ENCODE data around the gene MS4A4A. TPM values are rescaled to one million over a fixed set of nuclear protein-coding genes. Genes with fewer than 3 reads are reported as not detected.
A peak's percentile ranks its signal among the peaks of the same experiment; 100 is the strongest.
"Not testable (repeated sequence)": the region's sequence is repeated elsewhere in the genome, so short reads cannot be mapped to it uniquely, and the experiment has no call there.

Gene MS4A4A
- 10 to 100 TPM; 26.4 to 43.9 TPM for total RNA-seq
- long read RNA-seq, partial matches to known transcripts = 0 of 5 reads
- long read RNA-seq, other reads (novel, unspliced or antisense) = 0 of 5 reads

GRCh38 chr11:60280412-60280811 lies at the start of gene MS4A4A:
Gene MS4A4A, plus strand, starts transcription at chr11:60280666. Its CDS starts 10 bp downstream, at chr11:60280676.
- DNase-seq (no peak), ATAC-seq (peak; percentile 65 to 88)
- intact Hi-C loops (cut with DNase I) = no loop called here

- ATAC-seq (no peak), DNase-seq (no peak)
- intact Hi-C loops (cut with DNase I) = no loop called here
These were observed 49.8 kb upstream of the MS4A4A start for GRCh38 chr11:60230681-60231080.

GRCh38 chr11:60235321-60235720 lies 45.1 kb upstream of the MS4A4A start:
- ATAC-seq = no peak
- intact Hi-C loops (cut with DNase I) = no loop called here
- no peak for DNase-seq

GRCh38 chr11:60240662-60241061 lies 39.8 kb upstream of the MS4A4A start:
- no peak for ATAC-seq
- intact Hi-C loops (cut with DNase I) = no loop called here
- DNase-seq = no peak

GRCh38 chr11:60241786-60242185 lies 38.7 kb upstream of the MS4A4A start:
- DNase-seq (no peak), ATAC-seq (peak in 1 of 2 donors; percentile 59)
- intact Hi-C loops (cut with DNase I) = no loop called here

- ATAC-seq (peak in 1 of 2 donors; percentile 47), DNase-seq (no peak)
- intact Hi-C loops (cut with DNase I) = no loop called here
These were observed 37.7 kb upstream of the MS4A4A start, which contains the start of gene MS4A4E for GRCh38 chr11:60242740-60243239. Gene MS4A4E, minus strand, starts transcription at chr11:60243137. Its CDS starts 13,082 bp downstream, at chr11:60230055.

GRCh38 chr11:60251485-60252212 lies 28.8 kb upstream of the MS4A4A start:
- DNase-seq (no peak), ATAC-seq (peak; percentile 68 to 72)
- intact Hi-C loops (cut with DNase I) = no loop called here

GRCh38 chr11:60252213-60253108 lies 28.0 kb upstream of the MS4A4A start:
- DNase-seq = no peak
- ATAC-seq = peak in 1 of 2 donors; percentile 75
- intact Hi-C loops (cut with DNase I) = no loop called here

- ATAC-seq = no peak
- DNase-seq = no peak
- intact Hi-C loops (cut with DNase I) = no loop called here
These were observed 22.3 kb upstream of the MS4A4A start for GRCh38 chr11:60257956-60258722.

GRCh38 chr11:60261014-60261413 lies 19.5 kb upstream of the MS4A4A start:
- intact Hi-C loops (cut with DNase I) = loop anchor here in 1 of 2 donors (10.0 kb wide), 1 partner anchor 354 kb away; no protein-coding TSS in a partner anchor

GRCh38 chr11:60263402-60263801 lies 17.1 kb upstream of the MS4A4A start:
- intact Hi-C loops (cut with DNase I) = loop anchor here in 1 of 2 donors (10.0 kb wide), 1 partner anchor 351 kb away; no protein-coding TSS in a partner anchor
- ATAC-seq = peak; percentile 38 to 58
- no peak for DNase-seq

More at GRCh38 chr11:60261014-60261413, 19.5 kb upstream of the MS4A4A start:
- no peak for DNase-seq
- no peak for ATAC-seq

- ATAC-seq (no peak), DNase-seq (no peak)
- intact Hi-C loops (cut with DNase I) = loop anchor here in 1 of 2 donors (10.0 kb wide), 1 partner anchor 350 kb away; no protein-coding TSS in a partner anchor
These were observed 15.8 kb upstream of the MS4A4A start for GRCh38 chr11:60264644-60265043.

- DNase-seq (no peak), ATAC-seq (peak in 1 of 2 donors; percentile 39)
- intact Hi-C loops (cut with DNase I) = loop anchor here in 1 of 2 donors (10.0 kb wide), 1 partner anchor 349 kb away; no protein-coding TSS in a partner anchor
These were observed 14.9 kb upstream of the MS4A4A start for GRCh38 chr11:60265373-60266214.

- intact Hi-C loops (cut with DNase I) = no loop called here
- no peak for DNase-seq
- no peak for ATAC-seq
These were observed 6.0 kb upstream of the MS4A4A start for GRCh38 chr11:60274416-60274815.

GRCh38 chr11:60281485-60281884 lies 1.0 kb downstream of the MS4A4A start:
- peak in 1 of 2 donors; percentile 55 for ATAC-seq
- no peak for DNase-seq
- intact Hi-C loops (cut with DNase I) = no loop called here

GRCh38 chr11:60282286-60282685 lies 1.8 kb downstream of the MS4A4A start:
- DNase-seq (no peak), ATAC-seq (peak in 1 of 2 donors; percentile 30)
- intact Hi-C loops (cut with DNase I) = no loop called here

GRCh38 chr11:60285411-60286126 lies 5.1 kb downstream of the MS4A4A start:
- DNase-seq; ATAC-seq; intact Hi-C loops (cut with DNase I): not testable (repeated sequence)
